DMS114 treated with DMSO at 0.1 percent for 48 hours (cell line): ENCODE data around the gene SPINK14.

Experiments
- DNase-seq: peaks from one replicate; lab custom pipeline; 2025; ENCODE audit not compliant: unreplicated experiment; lab: John Stamatoyannopoulos, UW

The SPINK14 gene

DNA sequence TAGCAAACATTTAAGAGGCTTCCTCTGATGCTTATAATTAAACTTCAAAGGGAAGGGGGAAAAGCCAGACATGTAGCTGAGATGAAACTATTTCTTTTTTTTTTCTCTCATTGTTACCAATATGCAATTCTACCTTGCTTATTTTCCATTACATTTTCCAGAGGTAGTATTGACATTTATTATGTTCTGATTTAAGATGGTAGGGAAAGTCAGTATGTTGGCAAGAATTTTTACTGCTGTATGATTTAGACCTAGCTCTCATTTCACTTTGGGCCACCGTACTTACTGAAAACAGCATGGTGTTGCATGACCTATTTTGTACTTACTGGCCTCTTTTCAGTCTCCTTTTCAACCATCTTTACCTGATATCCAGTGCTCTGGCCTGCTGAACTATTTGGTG, 24.9 kb downstream of the SPINK14 start:
- DNase-seq: no peak

DNA sequence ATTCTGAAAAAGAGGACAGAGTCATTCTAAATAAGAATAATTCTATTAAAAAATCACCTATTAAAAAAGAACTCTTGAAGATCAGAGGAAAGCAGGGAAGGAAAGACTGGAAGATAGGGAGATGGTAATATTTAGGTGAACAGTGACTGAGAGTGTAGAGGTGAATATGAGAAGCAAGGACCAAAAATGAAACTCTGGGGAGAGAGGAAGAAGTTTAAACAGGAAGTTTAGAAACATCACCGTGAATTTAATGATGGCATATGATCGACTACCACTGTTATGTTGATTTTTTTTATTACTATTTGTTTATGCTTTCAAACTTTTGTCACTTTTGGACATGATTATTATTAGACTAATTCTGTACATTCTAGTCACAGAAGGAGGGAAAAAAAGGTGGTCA, 32.8 kb downstream of the SPINK14 start:
- no peak for DNase-seq

DNA sequence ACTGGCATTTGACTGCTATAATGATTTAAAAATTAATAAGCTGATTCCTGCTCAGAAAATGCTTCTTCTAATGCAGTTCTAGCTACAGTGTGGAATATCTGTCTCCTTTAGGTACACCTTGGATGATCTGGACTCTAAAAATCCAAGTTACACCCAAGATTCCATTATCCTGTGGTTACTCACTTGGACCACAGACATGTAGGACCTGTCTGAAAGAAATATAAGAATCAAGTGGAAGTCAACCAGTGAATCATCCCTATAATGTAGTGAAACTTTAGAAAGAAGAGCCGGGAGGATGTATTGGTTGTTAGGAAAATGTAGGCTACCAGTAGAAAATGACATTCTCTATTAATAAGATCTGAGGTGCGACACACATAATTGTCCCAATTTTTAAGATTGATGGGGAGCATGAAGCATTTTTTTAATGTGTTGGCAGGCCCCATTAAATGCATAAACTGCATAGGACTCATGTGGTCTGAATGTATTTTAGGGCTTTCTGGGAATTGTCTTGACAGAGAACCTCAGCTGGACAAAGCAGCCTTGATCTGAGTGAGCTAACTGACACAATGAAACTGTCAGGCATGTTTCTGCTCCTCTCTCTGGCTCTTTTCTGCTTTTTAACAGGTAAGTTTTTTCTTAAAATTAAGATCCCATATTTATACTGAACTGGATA, 34.3 kb downstream of the SPINK14 start, which contains the start of gene SPINK6:
SPINK6 (plus strand) TSS at position 512 of the 673 bp plus-strand sequence; CDS start at position 567, 55 bp downstream.
- no peak for DNase-seq

DNA sequence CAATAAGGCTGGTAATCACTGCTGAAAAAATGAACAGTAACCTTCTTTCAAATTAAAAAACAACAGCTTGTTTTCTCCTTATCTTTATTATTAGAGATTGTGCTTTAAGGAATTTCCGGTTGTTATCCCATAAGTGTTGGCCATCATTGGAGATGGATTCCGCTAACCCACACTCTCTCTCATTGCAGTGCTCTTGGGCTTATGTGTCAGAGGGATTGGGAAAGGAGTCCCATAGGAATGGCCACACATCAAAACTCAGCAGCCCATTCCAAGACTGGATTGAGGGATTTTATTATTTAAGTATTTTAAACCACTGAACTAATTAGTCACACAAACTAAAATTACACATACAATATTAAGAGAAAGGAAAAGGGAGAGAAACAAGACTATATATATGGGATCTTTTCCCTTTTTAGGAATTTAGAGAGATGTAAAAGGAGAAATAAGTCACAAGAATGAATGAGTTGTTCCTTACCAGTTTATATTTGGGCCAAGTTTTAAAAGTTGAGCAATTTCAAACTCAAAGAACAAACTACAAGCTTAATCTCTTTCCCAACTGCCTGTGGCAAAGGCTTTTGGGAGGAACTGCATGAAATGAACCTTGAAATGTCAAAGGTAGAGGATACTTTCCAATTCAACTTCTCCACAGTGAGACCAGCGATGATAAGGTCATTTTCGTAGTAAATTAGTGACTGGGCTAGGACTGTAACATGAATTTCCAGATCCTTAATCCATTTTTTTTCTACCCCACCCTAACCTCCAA, 36.9 kb downstream of the SPINK14 start:
- no peak for DNase-seq

DNA sequence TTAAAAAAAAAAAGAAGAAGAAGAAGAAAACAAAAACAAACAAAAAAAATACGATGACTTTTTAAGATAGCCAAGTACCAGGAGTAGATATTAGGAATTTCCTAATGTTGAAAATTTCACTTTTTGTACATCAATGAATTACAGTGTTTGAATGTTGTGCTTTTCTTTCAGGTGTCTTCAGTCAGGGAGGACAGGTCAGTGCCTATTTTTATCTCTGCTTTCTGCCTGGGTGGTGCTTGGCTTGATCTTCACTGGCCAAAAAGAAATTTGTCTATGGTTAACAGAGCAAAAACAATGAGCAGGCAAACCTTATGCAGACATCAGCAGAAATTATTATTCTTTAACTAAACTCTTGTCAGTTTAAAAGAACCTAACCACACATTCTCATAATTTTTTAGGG, 37.5 kb downstream of the SPINK14 start:
- no peak for DNase-seq

DNA sequence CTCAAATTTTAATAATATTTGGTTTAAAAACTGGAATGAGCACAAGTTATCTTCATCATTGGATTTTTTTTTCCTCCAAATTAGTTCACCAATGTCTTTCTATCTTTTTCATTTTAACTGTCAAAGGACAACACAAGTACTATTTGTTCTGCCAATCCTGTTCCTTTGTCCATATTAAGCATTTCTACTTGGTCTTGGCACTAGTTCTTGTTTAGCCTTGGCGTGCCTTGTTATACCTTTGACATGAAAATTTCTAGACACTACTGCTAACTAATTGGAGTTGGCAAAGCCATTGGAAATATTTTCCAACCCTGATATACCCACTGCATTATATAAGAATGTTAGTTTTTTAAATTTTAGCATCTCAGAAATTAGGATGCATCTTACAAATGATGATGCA, 38.3 kb downstream of the SPINK14 start:
- no peak for DNase-seq

DNA sequence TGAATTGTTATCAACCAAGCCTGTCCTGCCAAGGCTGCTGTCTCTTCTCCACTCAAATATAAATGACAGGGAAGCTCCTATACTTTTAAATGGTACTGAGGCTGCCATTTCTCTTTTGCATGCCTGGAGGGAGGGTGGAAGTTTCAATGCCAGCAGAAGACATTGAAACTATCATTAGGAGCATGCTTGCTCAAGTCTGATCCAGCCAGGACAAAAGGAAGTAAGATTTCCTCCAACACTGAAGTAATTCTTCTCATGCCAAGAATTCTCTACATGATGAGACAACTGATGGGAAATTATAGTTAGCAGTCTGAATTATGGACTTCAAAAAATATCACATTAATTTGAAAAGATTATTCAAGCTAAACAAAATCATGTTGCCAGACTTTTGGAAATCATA, 39.9 kb downstream of the SPINK14 start:
- DNase-seq: no peak

DNA sequence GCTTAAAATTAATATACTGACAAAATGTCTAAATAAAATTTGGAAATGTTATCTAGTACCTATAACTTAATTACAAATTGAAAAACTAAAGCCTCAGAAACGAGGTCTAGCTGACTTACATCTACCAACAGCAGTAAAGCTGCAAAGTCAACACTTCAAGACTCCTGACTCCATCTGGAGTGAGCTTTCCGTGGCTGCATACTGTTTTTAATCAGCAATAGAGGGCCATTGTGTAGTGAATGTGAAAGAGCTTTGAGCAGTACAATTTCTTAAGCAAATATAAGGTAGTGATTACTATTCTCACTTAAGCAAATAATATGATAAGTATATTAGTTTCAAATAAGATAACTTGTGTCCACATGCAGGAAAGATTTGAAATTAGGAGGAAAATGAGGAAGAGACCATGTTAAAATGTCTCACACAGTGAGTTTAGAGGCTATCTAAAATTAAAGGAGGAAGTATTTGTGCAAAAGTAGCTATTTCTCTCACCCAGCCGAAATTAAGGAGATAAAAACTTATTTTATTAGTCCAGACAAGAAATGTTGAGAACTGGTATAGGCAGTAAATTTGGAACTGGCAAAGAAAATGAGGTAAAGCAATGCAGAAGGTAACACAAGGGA, 40.9 kb downstream of the SPINK14 start:
- DNase-seq: no peak

DNA sequence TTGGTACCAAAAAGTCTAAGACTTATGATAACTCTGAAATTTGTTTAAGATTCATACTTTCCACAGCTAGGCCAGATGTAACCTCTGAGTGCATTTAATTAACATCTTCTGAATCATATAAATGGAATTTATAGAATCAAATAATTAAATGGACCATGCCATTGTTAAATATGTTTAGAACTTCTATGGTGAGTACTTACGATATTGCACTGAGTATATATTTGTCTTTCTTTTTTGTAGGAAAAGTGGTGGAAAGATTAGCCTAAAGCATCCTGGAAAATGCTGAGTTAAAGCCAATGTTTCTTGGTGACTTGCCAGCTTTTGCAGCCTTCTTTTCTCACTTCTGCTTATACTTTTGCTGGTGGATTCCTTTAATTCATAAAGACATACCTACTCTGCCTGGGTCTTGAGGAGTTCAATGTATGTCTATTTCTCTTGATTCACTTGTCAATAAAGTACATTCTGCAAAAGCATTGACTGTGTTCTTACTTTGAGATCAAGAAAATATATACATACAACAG, 46.4 kb downstream of the SPINK14 start:
- DNase-seq: no peak

DNA sequence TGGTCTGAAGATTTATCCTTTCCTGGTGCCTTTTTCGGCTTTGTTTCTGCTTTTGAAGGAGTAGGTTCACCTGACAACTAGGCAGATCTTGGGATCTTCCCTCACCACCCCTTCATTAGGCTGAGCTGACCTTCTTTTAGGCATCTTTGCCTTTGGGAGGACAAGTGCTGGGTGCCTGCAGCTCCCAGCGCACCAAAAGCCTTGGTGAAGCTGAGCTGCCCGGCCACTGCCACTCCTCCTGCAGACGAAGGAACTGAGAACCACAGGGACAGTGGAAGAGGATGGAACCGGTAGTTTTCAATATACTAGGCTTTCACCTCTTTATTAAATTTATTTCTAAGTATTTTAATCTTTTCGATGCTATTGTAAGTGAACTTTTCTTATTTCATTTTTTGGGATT, 53.2 kb downstream of the SPINK14 start:
- no peak for DNase-seq

DNA sequence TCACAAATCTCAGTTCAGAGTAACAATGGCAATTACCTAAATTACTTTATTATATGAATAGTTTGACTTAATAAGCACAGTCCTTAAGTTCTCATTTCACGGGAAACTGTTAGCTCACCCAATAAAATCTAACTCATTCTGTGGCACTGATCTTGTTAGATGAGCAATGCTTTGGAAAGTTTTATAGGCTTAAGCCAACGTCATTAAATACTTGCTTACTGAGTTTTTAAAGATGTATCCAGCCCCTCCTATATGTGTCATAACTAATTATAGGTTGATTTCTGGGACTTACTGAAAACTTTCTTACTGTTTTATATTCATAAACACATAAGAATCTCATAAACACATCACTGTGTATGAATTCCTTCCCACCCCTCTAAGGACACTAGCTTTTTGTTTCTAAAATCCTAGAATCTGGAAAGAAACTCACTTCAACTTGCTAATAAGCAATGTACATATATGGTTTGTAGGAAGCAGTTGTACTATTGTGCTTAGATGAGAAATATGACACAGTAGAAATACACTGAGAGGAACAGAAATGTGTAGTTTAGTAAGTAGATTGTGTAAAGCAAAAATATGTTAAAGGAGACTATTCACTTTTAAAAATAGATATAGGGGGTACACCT, 55.9 kb downstream of the SPINK14 start:
- DNase-seq: no peak
